Upper lobe of left lung (tissue), 6 donors: ENCODE data around the gene RRP7A. TPM values are rescaled to one million over a fixed set of nuclear protein-coding genes. Genes with fewer than 3 reads are reported as not detected.

Experiments used
- ATAC-seq, 2 donors: fragments of 200-7000 bp; cut with Tn5 transposase; one replicate each; pipeline ENCODE4 v1.9.1; 2022; ENCODE audit warnings: mild to moderate bottlenecking in 2 of 2, moderate library complexity in 2 of 2; ENCODE audit not compliant: low FRiP score in 2 of 2
- DNase-seq, 2 donors: peaks; one replicate each; pipeline ENCODE4 v3.0.0-alpha.2; 2019 to 2020
- H3K27ac ChIP-seq, 4 donors: fragments of 200-600 bp; sonication (generic); one replicate each; pipeline ENCODE4 v1.5.1; 2016 to 2019
- H3K27me3 ChIP-seq, 4 donors: fragments of 200-600 bp; sonication (generic); one replicate each; pipeline ENCODE4 v1.5.1; 2017 to 2019
- H3K36me3 ChIP-seq, 4 donors: fragments of 200-600 bp; sonication (generic); one replicate each; pipeline ENCODE4 v1.5.1; 2016 to 2019
- H3K4me1 ChIP-seq, 4 donors: fragments of 200-600 bp; sonication (generic); one replicate each; pipeline ENCODE4 v1.5.1; 2018 to 2019
- H3K4me3 ChIP-seq, 4 donors: fragments of 200-600 bp; sonication (generic); one replicate each; pipeline ENCODE4 v1.5.1; 2017 to 2019; ENCODE audit warnings: mild to moderate bottlenecking in 2 of 4, moderate library complexity in 1 of 4
- H3K9me3 ChIP-seq, 4 donors: fragments of 200-600 bp; sonication (generic); one replicate each; pipeline ENCODE4 v1.5.1; 2018 to 2019
- EP300 ChIP-seq, 4 donors: sonication (generic); formaldehyde crosslinking; IDR thresholded peaks; one replicate each; pipeline ENCODE4 v1.5.1; 2017; ENCODE audit warnings: antibody characterized with exemption in 4 of 4, control low read depth in 2 of 4
- POLR2A ChIP-seq, 4 donors: fragments of 450-650 bp; IDR thresholded peaks; one replicate each; pipeline ENCODE4 v1.5.1; 2016 to 2017; ENCODE audit warnings: antibody characterized with exemption in 4 of 4, mild to moderate bottlenecking in 2 of 4
- POLR2AphosphoS5 ChIP-seq, 2 donors: sonication (generic); formaldehyde crosslinking; IDR thresholded peaks; one replicate each; pipeline ENCODE4 v1.5.1; 2017; ENCODE audit warnings: antibody characterized with exemption in 2 of 2
- WGBS, 2 donors: methylation state at CpG; one replicate each; pipeline ENCODE4 v1.1.5; 2017 to 2018; 5-methylcytosine and 5-hydroxymethylcytosine counted together
- small RNA-seq, 4 donors: library from RNA; depleted of rRNA; stranded (forward); fragments of <200 nt; gene quantifications; one replicate each; pipeline ENCODE3, GENCODE V24; 2016
- total RNA-seq, 6 donors: library from RNA; depleted of rRNA in 4 of 6; stranded (reverse); fragments of >200 nt in 4 of 6; gene quantifications; one replicate each; pipeline versions ENCODE4 v1.1.0 to v1.2.1, GENCODE V29; 2016 to 2021
- TF ChIP-seq, protein P1 (sequence below), 6 experiments: fragments of 450-650 bp in 4 of 6; fragments of 200-600 bp in 2 of 6; sonication (generic) in 2 of 6; IDR thresholded peaks; one replicate each; pipeline ENCODE4 v1.5.1; 2016 to 2019; ENCODE audit warnings: antibody characterized with exemption in 6 of 6
- donor health status: DM: no; HTN: no; CAD: no; lungs with moderate emphysema.
- donor health status: DM: no; HTN: yes; CAD: no; lungs with severe emphysema.

Gene RRP7A
- total RNA-seq, 6 donors from 2014 or later, result 21.2 to 36.2 (median 29.3) TPM

DNA sequence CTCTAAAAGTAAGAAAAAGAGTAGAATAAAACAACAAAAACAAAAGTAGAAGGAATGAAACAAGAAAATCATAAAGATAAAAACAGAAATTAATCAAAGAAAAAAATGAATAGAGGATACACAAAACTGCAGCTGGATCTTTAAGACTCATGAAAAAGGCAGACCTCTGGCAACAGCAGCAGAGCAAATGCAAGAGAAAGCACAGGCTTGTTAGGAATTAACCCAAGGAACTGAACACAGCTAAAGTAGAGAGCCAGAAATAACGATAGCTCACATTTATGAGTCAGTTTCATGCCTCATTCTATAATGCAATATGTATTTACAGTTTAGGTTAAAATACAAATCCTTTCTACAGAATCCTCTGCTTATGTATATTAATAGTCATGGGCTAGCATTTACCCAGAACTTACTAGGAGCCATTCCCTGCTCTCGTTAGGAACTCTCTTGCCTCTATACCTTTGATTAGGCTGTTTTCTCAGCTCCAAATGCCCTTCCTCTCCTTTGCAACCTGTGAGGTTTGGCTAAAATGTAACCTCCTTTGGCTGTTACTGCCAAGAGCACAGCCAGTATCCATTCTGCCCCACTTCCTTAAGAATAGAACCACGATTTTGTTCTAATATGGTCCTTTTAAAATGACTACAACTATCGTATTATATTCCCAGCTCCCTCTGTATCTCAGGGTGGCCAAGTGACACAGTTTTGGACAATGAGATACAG is 49.1 kb downstream of the RRP7A start:
- Histone ChIP-seq H3K4me3 (no peak overlapping the region), H3K36me3 (no peaks in the 10 kb centered on the region), H3K27ac (no peak overlapping the region), H3K4me1 (no peaks in the 10 kb centered on the region), H3K27me3 (no peaks in the 10 kb centered on the region), H3K9me3 (no peaks in the 10 kb centered on the region)
- 53 to 65% methylated on average over 4 of the region's 4 CpGs for WGBS, 2 donors
- no peak for DNase-seq
- TF ChIP-seq EP300 (IDR thresholded peaks at IDR 0.05) (no peak), POLR2A (IDR thresholded peaks at IDR 0.05) (no peak), POLR2AphosphoS5 (IDR thresholded peaks at IDR 0.05) (no peak)
- ATAC-seq, result no peak

DNA sequence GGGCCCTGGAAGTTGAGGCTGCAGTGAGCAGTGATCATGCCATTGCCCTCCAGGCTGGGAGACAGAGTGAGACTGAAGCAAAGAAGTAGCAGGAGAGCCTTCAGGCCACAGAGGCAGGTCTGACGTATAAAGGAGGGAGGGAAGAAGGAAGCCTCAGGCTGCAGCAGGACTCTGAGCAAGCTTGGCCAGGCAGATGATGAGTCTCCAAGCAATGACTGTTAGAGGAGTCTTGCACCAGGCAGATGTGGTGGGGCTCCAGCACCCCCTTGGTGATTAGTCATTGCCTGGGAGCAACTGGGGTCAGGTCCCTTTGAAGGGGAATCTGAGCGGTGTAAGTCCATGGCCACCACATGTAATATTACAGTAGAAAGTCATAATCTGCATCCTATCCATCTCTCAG is 50.8 kb downstream of the RRP7A start:
- Histone ChIP-seq H3K4me3 (no peak overlapping the region), H3K27ac (no peak overlapping the region), H3K4me1 (no peaks in the 10 kb centered on the region), H3K27me3 (no peaks in the 10 kb centered on the region), H3K9me3 (no peaks in the 10 kb centered on the region), H3K36me3 (no peaks in the 10 kb centered on the region)
- no peak for TF ChIP-seq POLR2A (IDR thresholded peaks at IDR 0.05)
- TF ChIP-seq POLR2AphosphoS5 (IDR thresholded peaks at IDR 0.05), result no peak
- TF ChIP-seq, protein P1, sequence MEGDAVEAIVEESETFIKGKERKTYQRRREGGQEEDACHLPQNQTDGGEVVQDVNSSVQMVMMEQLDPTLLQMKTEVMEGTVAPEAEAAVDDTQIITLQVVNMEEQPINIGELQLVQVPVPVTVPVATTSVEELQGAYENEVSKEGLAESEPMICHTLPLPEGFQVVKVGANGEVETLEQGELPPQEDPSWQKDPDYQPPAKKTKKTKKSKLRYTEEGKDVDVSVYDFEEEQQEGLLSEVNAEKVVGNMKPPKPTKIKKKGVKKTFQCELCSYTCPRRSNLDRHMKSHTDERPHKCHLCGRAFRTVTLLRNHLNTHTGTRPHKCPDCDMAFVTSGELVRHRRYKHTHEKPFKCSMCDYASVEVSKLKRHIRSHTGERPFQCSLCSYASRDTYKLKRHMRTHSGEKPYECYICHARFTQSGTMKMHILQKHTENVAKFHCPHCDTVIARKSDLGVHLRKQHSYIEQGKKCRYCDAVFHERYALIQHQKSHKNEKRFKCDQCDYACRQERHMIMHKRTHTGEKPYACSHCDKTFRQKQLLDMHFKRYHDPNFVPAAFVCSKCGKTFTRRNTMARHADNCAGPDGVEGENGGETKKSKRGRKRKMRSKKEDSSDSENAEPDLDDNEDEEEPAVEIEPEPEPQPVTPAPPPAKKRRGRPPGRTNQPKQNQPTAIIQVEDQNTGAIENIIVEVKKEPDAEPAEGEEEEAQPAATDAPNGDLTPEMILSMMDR (IDR thresholded peaks at IDR 0.05), result no peak
- no peak for TF ChIP-seq EP300 (IDR thresholded peaks at IDR 0.05)
- WGBS, 2 donors, result 88 to 100% methylated on average over 1 to 2 of the region's 2 CpGs
- DNase-seq, result no peak
- no peak for ATAC-seq

DNA sequence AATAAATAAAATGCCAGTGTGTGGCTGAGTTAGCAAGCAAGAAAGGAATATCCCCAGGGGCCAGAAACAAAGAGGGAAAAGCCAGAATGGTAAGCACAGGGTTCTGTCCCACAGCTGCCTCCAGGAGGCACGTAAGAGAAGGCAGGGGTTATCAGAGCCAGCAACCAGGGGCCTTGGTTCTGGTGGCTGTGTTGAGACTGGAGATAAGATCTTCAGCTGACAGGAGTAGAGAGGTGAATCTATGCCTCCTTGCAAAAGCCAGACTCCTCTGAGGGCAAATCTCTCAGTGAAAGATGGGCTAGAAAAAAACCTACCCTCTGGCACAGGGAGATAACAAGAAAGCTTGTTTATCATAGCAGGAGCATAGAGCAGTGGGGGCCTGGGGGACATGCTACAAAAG is 57.6 kb downstream of the RRP7A start:
- 45 to 50% methylated on average over 1 of the region's 1 CpG for WGBS, 2 donors
- DNase-seq, result no peak
- no peak for ATAC-seq

DNA sequence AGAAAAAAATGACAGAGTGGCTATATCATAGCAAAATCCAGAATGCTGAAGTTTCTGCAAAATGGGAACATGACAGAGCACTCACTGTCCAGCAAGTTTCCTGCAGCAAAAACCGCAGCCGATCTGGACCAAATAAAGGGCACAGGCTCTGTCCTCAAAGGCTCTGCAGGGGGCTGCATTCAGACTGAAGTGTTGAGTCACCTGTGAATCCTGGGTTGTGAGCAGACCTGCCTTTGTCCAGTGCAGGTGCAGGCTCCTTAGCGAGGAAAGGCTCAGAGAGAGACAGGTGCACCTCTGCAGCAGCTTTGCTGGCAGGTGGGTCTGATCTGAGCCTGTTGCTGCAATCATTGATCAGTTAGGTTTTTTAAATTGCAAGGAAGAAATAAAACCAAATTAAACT is 58.1 kb downstream of the RRP7A start:
- no peak for ATAC-seq
- Histone ChIP-seq H3K27me3 (peaks cover 0 to 3% (median 0%) of the 10 kb centered on the region in 4 donors), H3K4me1 (no peaks in the 10 kb centered on the region), H3K4me3 (no peak overlapping the region), H3K36me3 (no peaks in the 10 kb centered on the region), H3K9me3 (no peaks in the 10 kb centered on the region), H3K27ac (no peak overlapping the region)
- TF ChIP-seq POLR2AphosphoS5 (IDR thresholded peaks at IDR 0.05) (no peak), POLR2A (IDR thresholded peaks at IDR 0.05) (no peak), EP300 (IDR thresholded peaks at IDR 0.05) (no peak)
- TF ChIP-seq, protein P1 (IDR thresholded peaks at IDR 0.05), result no peak
- WGBS, 2 donors, result 62 to 70% methylated on average over 3 of the region's 3 CpGs
- no peak for DNase-seq

More for the DNA sequence above, 57.6 kb downstream of the RRP7A start:
- Histone ChIP-seq H3K9me3 (no peaks in the 10 kb centered on the region), H3K4me3 (no peak overlapping the region), H3K36me3 (no peaks in the 10 kb centered on the region), H3K4me1 (no peaks in the 10 kb centered on the region), H3K27ac (no peak overlapping the region), H3K27me3 (peaks cover 0 to 3% (median 0%) of the 10 kb centered on the region in 4 donors)
- TF ChIP-seq POLR2AphosphoS5 (IDR thresholded peaks at IDR 0.05) (no peak), EP300 (IDR thresholded peaks at IDR 0.05) (no peak), POLR2A (IDR thresholded peaks at IDR 0.05) (no peak)
- TF ChIP-seq, protein P1 (IDR thresholded peaks at IDR 0.05), result no peak

Small RNA genes within 50 kb of the gene (small RNA-seq; reads per million reads assigned to genes)
- gene RN7SKP80 (0 reads per million in 4 donors), gene RNU6-513P (0 reads per million in 4 donors)

Other genes with a start within 250 kb of the RRP7A start
- 10 to 100 TPM; 27.5 to 49.9 (median 45.1) TPM for gene TCF20, start 249.1 kb downstream of the RRP7A start, total RNA-seq
- gene NFAM1, start 87.4 kb downstream of the RRP7A start, total RNA-seq, result 10 to 100 TPM in 4 of 6 donors, 1 to 10 TPM in 2; 8.7 to 36.7 (median 15.9) TPM
- gene SERHL2, start 34.2 kb upstream of the RRP7A start, total RNA-seq, result 1 to 10 TPM in 5 of 6 donors, not detected in 1; 1.1 to 4.9 (median 2.2) TPM
- gene POLDIP3, start 95.1 kb upstream of the RRP7A start, total RNA-seq, result 10 to 100 TPM; 38.0 to 74.5 (median 55.6) TPM
- gene ATP5MGL, start 120.8 kb upstream of the RRP7A start, total RNA-seq, result 1 to 10 TPM in 1 of 6 donors, under 1 TPM in 2, not detected in 3; 0.44 to 1.2 (median 0.78) TPM
- gene CYB5R3, start 129.6 kb upstream of the RRP7A start, total RNA-seq, result 100 to 1,000 TPM in 5 of 6 donors, 10 to 100 TPM in 1; 79.6 to 265 (median 220) TPM
- 10 to 100 TPM in 5 of 6 donors, 1 to 10 TPM in 1; 7.7 to 30.0 (median 16.1) TPM for gene A4GALT, start 201.1 kb upstream of the RRP7A start, total RNA-seq